A673 (cell line): ENCODE measurements around the gene MDFIC. TPM values are rescaled to one million over a fixed set of nuclear protein-coding genes. Genes with fewer than 3 reads are reported as not detected.

Source experiments
- BruUV-seq: library from RNA; stranded (reverse); fragments of 400-500 nt; replicated peaks from 2 replicates; lab custom pipeline; 2021; lab: Mats Ljungman, UMichigan
- CTCF ChIA-PET: fragments of 300-600 bp; sonication (Branson Sonifier 250); formaldehyde crosslinking; loops from one replicate; lab custom pipeline; 2022; ENCODE audit warnings: antibody characterized with exemption; lab: Charles Lee
- POLR2A ChIA-PET: fragments of 300-600 bp; sonication (Branson Sonifier 250); formaldehyde crosslinking; loops from one replicate; lab custom pipeline; 2022; ENCODE audit warnings: antibody characterized with exemption; ENCODE audit not compliant: low non-redundant PET; lab: Charles Lee
- DNase-seq: peaks from one replicate; pipeline ENCODE4 v3.0.0-alpha.2; 2015; ENCODE audit warnings: low spot score
- H3K27ac ChIP-seq: fragments of 200-600 bp; sonication (generic); 2 replicates; pipeline ENCODE4 v1.5.1; 2016; ENCODE audit warnings: mixed run types, low read depth, mild to moderate bottlenecking, mixed read lengths, antibody characterized with exemption, low read length; ENCODE audit not compliant: poor library complexity, severe bottlenecking
- H3K27me3 ChIP-seq: fragments of 200-600 bp; sonication (generic); replicated peaks from 2 replicates; pipeline ENCODE4 v1.6.1; 2017; ENCODE audit warnings: mixed run types, low read depth, mild to moderate bottlenecking, mixed read lengths, antibody characterized with exemption, low read length; ENCODE audit not compliant: insufficient read depth, poor library complexity
- H3K36me3 ChIP-seq: fragments of 200-600 bp; sonication (generic); 2 replicates; pipeline ENCODE4 v1.6.1; 2016; ENCODE audit warnings: mixed run types, mild to moderate bottlenecking, mixed read lengths, antibody characterized with exemption, low read length; ENCODE audit not compliant: insufficient read depth, poor library complexity, severe bottlenecking
- H3K4me1 ChIP-seq: fragments of 200-600 bp; sonication (generic); 2 replicates; pipeline ENCODE4 v1.6.1; 2017; ENCODE audit warnings: mixed run types, mild to moderate bottlenecking, mixed read lengths, antibody characterized with exemption, low read length; ENCODE audit not compliant: insufficient read depth, poor library complexity, severe bottlenecking
- H3K4me3 ChIP-seq: fragments of 200-600 bp; sonication (generic); 2 replicates; pipeline ENCODE4 v1.5.1; 2016; ENCODE audit warnings: low read depth, mixed run types, mild to moderate bottlenecking, mixed read lengths, low read length; ENCODE audit not compliant: poor library complexity, severe bottlenecking
- H3K9me3 ChIP-seq: fragments of 200-600 bp; sonication (generic); 2 replicates; pipeline ENCODE4 v1.6.1; 2016; ENCODE audit warnings: mixed run types, low read depth, mild to moderate bottlenecking, mixed read lengths, antibody characterized with exemption, low read length; ENCODE audit not compliant: poor library complexity, severe bottlenecking
- CTCF ChIP-seq: fragments of 300-800, 200-600 bp; sonication (generic); conservative IDR thresholded peaks from 2 replicates; pipeline ENCODE4 v1.5.1; 2017; ENCODE audit warnings: low read depth, mild to moderate bottlenecking, antibody characterized with exemption, low read length, moderate library complexity, mixed read lengths
- EZH2 ChIP-seq: fragments of 200-600 bp; sonication (generic); IDR thresholded peaks from 2 replicates; pipeline ENCODE4 v1.6.1; 2017; ENCODE audit warnings: borderline replicate concordance, low read depth, mild to moderate bottlenecking, mixed read lengths, antibody characterized with exemption, low read length; ENCODE audit not compliant: poor library complexity, severe bottlenecking
- intact Hi-C: fragments of 100-400 bp; cut with micrococcal nuclease; formaldehyde crosslinking; loops from one replicate; pipeline ENCODE4 v1.10.0; 2022; ENCODE audit not compliant: unreplicated experiment
- total RNA-seq: library from RNA; stranded (reverse); gene quantifications from 2 replicates; pipeline ENCODE4 v1.2.3, GENCODE V29; 2021

MDFIC gene
- total RNA-seq, 1 experiment from 2014 or later: 32.6 TPM

GRCh38 chr7:114901771-114902170 is 20.1 kb upstream of the MDFIC start:
- Histone ChIP-seq H3K4me3 (no peak overlapping the region), H3K9me3 (no peaks in the 10 kb centered on the region), H3K27me3 (no peaks in the 10 kb centered on the region), H3K4me1 (no peaks in the 10 kb centered on the region), H3K36me3 (no peaks in the 10 kb centered on the region), H3K27ac (no peak overlapping the region)
- intact Hi-C loops: no loop called here
- POLR2A ChIA-PET: no interaction called here
- BruUV-seq: no TSS peak
- CTCF ChIA-PET: no interaction called here
- TF ChIP-seq EZH2 (no peak), CTCF (no peak)
- no peak for DNase-seq

DNA sequence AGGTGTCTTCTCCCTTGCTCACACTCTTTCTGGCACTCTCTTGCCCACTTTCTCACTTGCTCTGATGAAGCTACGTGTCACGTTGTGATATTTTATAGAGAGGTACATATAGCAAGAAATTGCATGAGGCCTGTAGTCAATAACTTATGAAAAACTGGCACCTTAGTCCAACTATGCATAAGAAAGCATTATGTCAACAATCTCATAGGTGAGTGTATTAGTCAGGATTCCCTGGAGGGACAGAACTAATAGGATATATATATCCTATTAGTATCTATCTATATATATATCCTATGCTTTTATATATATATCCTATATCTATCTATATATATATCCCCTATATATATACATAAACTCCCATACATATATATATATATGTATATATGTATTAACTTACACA is 18.8 kb upstream of the MDFIC start:
- Histone ChIP-seq H3K27ac (no peak overlapping the region), H3K36me3 (no peaks in the 10 kb centered on the region), H3K4me3 (no peak overlapping the region), H3K9me3 (no peaks in the 10 kb centered on the region), H3K4me1 (no peaks in the 10 kb centered on the region), H3K27me3 (no peaks in the 10 kb centered on the region)
- CTCF ChIA-PET: no interaction called here
- no peak for TF ChIP-seq EZH2
- POLR2A ChIA-PET: no interaction called here
- BruUV-seq: no TSS peak
- intact Hi-C loops: no loop called here
- DNase-seq: no peak

DNA sequence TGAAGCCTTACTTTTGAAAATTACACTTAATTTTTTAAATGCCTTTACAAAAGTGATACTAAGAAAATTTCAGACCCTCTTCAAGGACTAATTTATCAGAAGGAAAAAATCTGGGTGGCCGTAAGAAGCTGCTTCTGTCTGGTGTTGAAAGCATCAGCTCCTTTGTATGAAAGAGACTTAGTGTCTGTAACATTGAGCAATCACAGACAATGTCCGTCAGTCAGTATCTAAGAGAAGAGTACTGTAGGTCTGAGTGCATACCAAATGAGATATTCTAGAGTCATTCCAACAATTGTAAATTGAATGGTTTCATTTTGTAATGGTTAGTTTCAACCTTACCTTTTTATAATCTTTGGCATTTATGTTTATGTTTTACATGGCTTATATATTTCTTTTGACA is 11.1 kb upstream of the MDFIC start:
- intact Hi-C loops: no loop called here
- Histone ChIP-seq H3K4me3 (no peak overlapping the region), H3K27ac (no peak overlapping the region), H3K36me3 (no peaks in the 10 kb centered on the region), H3K4me1 (no peaks in the 10 kb centered on the region), H3K27me3 (no peaks in the 10 kb centered on the region), H3K9me3 (no peaks in the 10 kb centered on the region)
- TF ChIP-seq CTCF (no peak), EZH2 (no peak)
- ChIA-PET POLR2A (no interaction called here), CTCF (no interaction called here)
- no TSS peak for BruUV-seq
- DNase-seq: peak; percentile 45

GRCh38 chr7:114911411-114911810 is 10.5 kb upstream of the MDFIC start:
- CTCF ChIA-PET: no interaction called here
- TF ChIP-seq EZH2: no peak
- TF ChIP-seq CTCF: no peak
- Histone ChIP-seq H3K27me3 (no peaks in the 10 kb centered on the region), H3K9me3 (no peaks in the 10 kb centered on the region), H3K4me3 (no peak overlapping the region), H3K4me1 (no peaks in the 10 kb centered on the region), H3K36me3 (no peaks in the 10 kb centered on the region), H3K27ac (no peak overlapping the region)
- DNase-seq: no peak
- BruUV-seq: no TSS peak
- POLR2A ChIA-PET: no interaction called here
- intact Hi-C loops: no loop called here
